Adipose tissue (tissue), 3 donors: ENCODE data around the gene CACNA2D2. TPM values are rescaled to one million over a fixed set of nuclear protein-coding genes. Genes with fewer than 3 reads are reported as not detected.

Experiments used
- H3K27ac ChIP-seq: one replicate; pipeline ENCODE4 v1.5.1; 2013; ENCODE audit warnings: low read depth, low read length
- WGBS, 3 donors: extraction: QIAGEN DNeasy Blood & Tissue Kit; methylation state at CpG; one replicate each; pipeline ENCODE4 v1.1.7; 2013; 5-methylcytosine and 5-hydroxymethylcytosine counted together
- polyA plus RNA-seq, 3 donors: library from polyadenylated mRNA; stranded (reverse); fragments of 200-250 nt; gene quantifications; one replicate each; pipeline ENCODE4 v1.2.3, GENCODE V29; 2013
- donor health status: healthy with polysubstance abuse.
- donor health status: Bipolar disorder and iron deficiency.
- donor health status: healthy.

CACNA2D2 gene
- polyA plus RNA-seq, 3 donors: 0.56 to 1.7 (median 0.68) TPM

- WGBS, 3 donors: 87 to 97% (median 95%) methylated on average over 2 of the region's 2 CpGs
- no peak overlapping the region for H3K27ac ChIP-seq
Observed at GRCh38 chr3:50478671-50479260, 24.7 kb downstream of the CACNA2D2 start.

DNA sequence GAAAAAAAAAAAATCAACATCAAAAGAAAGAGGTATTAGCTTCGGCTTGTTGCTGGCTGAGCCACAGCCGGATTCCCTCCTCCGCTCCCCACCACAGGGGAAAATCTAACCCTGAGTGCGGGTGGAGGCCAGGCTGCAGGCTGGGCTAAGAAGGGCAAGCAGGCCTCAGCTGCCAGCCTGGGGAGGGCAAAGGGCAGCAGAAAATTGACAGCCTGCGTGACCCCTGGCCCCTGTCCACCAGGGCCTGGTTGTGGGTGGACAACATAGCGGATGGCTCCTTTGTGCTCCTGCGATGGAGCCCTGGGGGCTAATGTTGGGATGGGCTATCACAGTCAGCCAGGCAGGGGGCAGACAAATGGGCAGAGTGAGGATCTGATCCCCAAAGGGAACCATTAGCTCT, 25.4 kb downstream of the CACNA2D2 start:
- 95 to 96% (median 96%) methylated on average over 7 of the region's 7 CpGs for WGBS, 3 donors
- no peak overlapping the region for H3K27ac ChIP-seq

GRCh38 chr3:50475348-50475747, 28.1 kb downstream of the CACNA2D2 start:
- 85 to 94% (median 91%) methylated on average over 12 of the region's 12 CpGs for WGBS, 3 donors
- no peak overlapping the region for H3K27ac ChIP-seq

DNA sequence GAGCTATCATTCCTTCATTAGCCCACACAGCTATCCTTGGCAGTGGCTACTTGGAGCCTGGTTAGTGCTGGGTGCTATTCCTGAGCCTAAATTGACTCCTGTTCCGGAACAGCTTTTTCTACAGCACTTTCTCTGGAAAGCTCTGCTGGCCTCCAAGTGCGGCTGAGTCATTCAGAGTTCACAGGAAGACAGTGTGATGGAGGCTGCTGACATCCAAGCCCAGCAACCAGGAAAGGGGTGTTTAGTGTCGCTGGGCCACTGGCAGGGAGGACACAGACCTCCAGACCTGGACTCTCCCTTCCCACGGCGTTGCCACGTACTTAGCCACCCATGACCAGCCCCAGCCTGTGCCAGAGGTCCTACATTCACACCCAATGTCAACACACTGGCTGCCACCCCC, 28.7 kb downstream of the CACNA2D2 start:
- WGBS, 3 donors: 57 to 78% (median 63%) methylated on average over 6 of the region's 6 CpGs
- no peak overlapping the region for H3K27ac ChIP-seq

- 54 to 72% (median 72%) methylated on average over 9 to 10 of the region's 10 CpGs for WGBS, 3 donors
- no peak overlapping the region for H3K27ac ChIP-seq
Observed at GRCh38 chr3:50473768-50474167, 29.7 kb downstream of the CACNA2D2 start.

GRCh38 chr3:50472958-50473357, 30.5 kb downstream of the CACNA2D2 start:
- WGBS, 3 donors: 73 to 82% (median 79%) methylated on average over 6 of the region's 6 CpGs
- no peak overlapping the region for H3K27ac ChIP-seq

DNA sequence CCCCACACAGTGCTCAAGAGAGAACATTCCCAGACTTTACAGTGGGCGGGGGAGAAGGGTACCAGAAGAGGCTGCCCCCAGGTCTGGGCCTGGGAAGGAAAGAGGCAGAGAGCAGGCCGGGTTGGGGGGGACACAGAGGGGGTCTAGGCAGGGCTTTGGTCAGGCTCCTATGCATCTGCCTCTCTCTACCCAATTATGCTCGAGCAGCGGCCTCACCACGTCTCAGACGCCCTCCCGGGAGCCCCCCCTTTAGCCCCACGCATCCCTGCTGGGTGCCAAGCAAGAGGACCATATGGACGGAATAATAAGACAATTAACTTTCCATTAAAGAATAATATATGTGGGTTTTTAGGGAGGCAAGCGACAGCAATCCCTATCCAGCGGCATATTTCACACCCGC, 32.8 kb downstream of the CACNA2D2 start:
- 89 to 95% (median 93%) methylated on average over 12 of the region's 12 CpGs for WGBS, 3 donors
- H3K27ac ChIP-seq: no peak overlapping the region

DNA sequence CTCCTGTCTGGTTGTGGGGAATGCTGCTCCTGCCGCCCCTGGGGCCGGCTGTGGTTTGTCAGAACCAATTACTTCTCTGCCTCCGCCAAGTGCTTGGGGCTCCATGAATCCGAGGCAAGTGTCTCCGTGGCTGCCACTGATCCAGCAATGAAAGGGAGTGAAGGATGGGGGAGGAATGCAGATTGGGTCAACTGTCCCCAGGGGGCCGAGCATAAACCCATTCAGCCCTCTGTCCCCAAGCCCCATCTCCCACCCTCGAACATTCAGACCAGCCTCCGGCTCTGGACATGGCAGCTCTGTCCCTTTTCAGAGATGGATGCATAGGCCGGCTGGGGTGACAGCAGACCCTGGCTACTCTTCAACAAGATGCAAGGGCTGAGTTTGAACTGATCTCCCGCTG, 35.5 kb downstream of the CACNA2D2 start:
- no peak overlapping the region for H3K27ac ChIP-seq
- 78 to 84% (median 82%) methylated on average over 10 of the region's 10 CpGs for WGBS, 3 donors

DNA sequence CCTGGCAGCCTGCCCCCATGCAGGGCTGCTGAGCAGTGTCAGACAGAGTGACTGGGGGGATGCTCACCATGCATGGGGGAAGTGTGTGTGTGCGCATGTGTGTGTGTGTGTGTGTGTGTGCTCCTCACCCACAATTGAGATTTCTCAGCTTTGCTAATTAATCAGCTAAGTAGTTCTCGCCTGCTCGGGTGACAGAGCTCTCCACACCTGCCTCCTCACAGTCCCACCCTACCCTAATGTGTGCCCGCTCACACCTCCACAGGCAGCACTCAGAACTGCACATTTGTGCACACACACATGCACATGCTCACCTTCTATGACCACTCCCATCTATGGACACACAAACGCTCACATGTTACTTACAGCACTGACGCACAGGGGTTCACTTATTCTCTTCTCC, 37.3 kb downstream of the CACNA2D2 start:
- WGBS, 3 donors: 87 to 91% (median 90%) methylated on average over 6 of the region's 6 CpGs
- no peak overlapping the region for H3K27ac ChIP-seq

DNA sequence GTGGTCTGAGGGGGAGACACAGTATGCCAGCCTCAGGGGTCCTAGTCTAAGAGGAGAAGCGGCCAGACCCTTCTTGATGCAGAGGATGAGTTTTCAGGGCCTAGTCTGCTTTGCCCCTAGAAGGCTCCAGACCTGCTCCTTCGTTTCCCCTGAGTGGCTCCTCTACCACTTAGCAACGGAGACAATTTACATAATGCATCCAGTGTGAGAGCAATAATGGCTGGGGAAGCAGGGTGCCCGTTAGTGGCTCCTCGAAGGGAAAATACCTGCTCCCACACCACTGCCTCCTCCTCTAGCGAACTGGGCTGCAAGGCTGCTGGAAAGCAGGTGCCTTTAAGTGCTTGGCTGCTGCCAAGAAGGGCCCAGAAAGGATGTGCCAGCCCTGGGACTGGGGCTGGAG, 38.9 kb downstream of the CACNA2D2 start:
- no peak overlapping the region for H3K27ac ChIP-seq
- WGBS, 3 donors: 75 to 77% (median 76%) methylated on average over 6 of the region's 6 CpGs

DNA sequence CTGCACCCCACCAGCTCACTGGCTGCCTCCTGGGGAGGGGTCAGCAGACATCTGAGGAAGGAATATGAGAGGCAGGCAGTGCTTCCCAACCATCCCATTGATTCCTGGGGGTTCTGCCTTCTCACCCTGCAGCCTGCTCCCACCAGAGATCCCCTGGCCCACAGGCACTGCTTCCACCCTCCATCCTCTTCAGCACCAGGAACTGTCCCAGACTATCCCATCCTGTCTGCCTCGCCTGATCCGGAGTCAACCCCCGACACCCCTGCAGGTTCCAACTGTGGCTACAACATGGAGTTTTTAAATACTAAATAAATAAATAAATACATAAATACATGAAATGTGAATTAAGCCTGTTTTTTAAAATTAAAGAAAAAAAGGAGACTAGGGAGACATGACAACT, 43.6 kb downstream of the CACNA2D2 start:
- 74 to 79% (median 77%) methylated on average over 3 of the region's 3 CpGs for WGBS, 3 donors
- H3K27ac ChIP-seq: no peak overlapping the region

- 78 to 91% (median 85%) methylated on average over 7 of the region's 7 CpGs for WGBS, 3 donors
- no peak overlapping the region for H3K27ac ChIP-seq
Observed at GRCh38 chr3:50457988-50458387, 45.4 kb downstream of the CACNA2D2 start.

DNA sequence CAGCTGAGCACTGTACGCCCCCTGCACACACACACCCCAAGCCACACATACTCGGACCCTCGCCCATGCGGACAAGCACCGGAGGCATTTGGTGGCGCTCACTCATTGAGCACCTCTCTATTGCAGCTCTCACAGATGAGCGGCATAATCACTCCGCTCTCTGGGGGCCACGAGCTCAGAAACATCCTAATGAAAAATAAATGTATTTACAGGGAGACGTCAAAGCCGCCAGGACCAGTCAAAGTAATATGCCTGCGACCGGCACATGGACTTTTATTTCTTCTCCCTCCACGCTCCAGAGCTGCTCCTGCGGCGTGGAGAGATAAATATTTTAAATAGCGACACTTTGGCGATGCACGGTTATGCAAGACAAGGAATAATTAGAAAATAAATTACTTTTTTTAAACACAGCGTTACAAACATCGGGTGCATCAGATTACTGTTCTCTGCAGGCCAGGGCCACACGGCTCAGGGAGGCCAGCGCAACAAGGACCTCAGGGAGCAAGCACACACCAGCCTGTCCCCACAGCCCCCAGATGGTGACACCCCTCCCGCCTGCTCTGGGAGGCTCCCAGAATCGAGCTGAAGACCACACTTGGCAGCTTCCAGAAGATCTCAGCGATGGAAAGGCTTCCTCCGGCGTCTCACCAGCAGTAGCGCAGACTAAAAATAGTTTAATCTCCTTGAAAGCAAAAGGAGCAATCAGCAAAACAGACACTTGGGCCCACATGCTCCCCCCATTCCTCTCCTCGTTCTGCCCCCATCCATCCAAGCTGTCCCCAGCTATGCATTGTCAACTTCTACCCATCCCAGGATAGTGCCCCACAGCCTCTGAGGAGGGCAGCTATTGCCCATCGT, 48.0 kb downstream of the CACNA2D2 start:
- H3K27ac ChIP-seq: no peak overlapping the region
- WGBS, 3 donors: 76 to 81% (median 78%) methylated on average over 31 of the region's 31 CpGs

DNA sequence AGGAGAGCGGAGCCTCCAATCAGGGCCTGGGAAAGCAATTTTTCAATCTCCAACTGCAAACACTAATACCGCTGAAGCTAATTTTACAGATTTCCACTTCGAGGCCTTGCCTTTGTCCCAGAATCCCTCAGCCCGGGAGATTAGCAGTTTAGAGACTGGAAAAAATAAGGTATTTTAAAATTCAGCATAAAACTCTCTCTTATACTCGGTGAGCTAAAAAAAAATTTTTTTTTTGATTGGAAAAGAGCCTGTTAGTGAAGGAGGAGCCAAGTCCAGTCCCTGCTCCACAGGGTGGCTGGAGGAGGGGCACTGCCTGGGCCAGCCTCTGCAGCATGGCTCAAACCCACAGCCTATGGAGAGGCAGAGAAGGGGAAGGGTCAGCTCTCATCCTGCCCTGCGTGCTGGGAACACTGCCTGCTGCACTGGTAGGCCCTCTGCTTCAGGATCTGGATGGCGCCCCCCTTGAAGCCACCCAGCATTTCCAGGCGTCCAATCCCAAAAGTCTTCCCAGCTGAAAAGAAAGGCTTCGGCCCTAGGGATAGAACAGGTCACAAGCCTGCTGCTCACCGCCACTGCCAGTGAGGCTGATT, 48.9 kb downstream of the CACNA2D2 start:
- 76 to 81% (median 80%) methylated on average over 10 of the region's 10 CpGs for WGBS, 3 donors
- H3K27ac ChIP-seq: no peak overlapping the region

DNA sequence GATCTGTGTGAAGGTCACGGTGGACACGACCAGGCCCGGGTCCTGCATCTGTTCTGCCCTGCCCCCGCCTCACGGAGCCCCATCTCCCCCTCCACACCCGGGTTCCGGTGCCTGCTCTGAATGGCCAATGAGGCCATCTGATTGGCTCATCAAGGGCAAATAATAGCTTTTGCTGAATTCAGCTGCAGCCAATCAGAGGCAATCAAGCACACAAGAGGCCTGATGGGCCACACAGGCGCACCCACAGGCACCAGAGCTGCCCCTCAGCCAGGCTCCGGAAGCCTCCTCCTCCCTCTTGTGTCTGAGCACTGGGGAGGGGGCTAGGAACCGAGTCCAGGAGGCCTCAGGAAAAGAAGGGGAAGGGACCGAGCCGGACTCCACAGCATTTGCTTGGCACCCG, 49.5 kb downstream of the CACNA2D2 start:
- WGBS, 3 donors: 82 to 84% (median 84%) methylated on average over 12 to 13 of the region's 13 CpGs
- H3K27ac ChIP-seq: no peak overlapping the region

GRCh38 chr3:50450209-50450921, 53.1 kb downstream of the CACNA2D2 start:
- WGBS, 3 donors: 23 to 46% (median 25%) methylated on average over 29 of the region's 29 CpGs
- no peak overlapping the region for H3K27ac ChIP-seq

DNA sequence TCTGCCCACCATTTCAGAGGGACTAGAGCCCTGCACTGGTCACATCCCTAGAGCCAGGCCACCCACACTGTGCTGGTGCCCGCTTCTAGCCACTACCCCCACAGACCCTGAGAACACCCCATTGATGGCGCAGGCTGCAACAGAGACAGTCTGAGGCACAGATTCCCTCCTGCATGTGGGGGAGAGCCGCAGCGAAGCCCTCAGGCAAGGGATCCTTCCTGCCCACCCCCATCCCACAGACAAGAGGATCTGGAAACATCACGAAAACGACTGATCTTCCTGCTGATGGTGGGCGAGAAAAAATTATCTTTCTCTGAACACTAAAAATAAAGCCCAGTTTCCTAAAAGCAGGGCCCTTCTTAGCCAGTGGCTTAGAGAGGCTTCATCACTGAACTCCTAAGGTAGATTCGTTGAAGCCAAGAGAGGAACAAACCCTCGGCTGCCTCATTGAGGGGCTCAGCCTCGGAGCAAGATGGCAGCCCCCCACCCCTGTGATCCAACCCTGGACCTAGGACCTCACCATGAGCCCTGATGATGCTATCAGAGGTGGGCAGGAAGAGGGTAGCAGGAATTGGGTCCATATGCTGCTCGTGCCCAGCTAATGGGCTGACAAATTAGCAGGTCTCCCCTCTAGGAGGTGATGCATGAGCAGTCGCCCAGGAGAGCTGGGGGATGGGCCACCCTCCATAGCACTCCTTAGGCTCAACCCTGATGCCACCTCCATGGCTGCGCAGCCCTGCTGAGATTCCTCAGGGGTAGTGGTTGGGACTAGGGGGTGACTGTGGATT, 54.5 kb downstream of the CACNA2D2 start:
- 90 to 91% (median 91%) methylated on average over 13 of the region's 13 CpGs for WGBS, 3 donors

DNA sequence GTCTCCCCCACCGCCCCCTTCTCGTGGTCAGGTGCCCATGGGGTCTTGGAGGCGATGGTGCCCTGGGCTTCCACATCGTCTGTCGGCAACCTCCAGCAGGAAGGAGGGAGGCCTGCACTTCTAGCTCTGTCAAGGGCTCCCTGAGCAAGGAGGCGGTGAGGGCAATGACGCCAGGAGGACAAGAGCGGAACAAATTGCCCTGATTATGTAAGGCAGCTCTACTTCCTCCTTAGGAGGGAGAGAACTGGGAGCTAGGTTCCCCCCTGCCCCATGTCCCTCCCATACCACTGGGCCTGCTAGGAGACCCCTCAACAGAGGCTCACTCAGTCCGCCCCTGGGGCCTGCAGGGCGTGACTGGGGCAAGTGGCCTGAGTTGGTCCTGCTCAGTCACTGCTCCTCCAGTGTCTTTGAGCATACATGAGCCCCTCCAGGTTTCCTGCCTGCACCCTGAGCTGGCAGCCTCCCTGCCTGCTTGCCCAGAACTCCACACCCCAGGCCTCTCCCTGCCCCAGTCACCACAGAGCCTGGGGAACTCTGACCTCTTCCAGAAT, 56.1 kb downstream of the CACNA2D2 start:
- H3K27ac ChIP-seq: no peak overlapping the region
- WGBS, 3 donors: 65 to 94% (median 72%) methylated on average over 10 of the region's 10 CpGs

More for the DNA sequence above, 54.5 kb downstream of the CACNA2D2 start:
- H3K27ac ChIP-seq: no peak overlapping the region
